Measurements from ENCODE around the gene UPB1.

Gene UPB1

GRCh38 chr22:24474649-24475255, 20.4 kb upstream of the UPB1 start:
- no peak for TF ChIP-seq CTCF (conservative IDR thresholded peaks at IDR 0.05; ENCODE audit: low read length)
- DNase-seq (ENCODE audit: low read depth): peak; percentile 14
- H3K4me3 ChIP-seq (ENCODE audit: low read length): no peak overlapping the region

- no peak for DNase-seq (ENCODE audit: low read depth)
- H3K4me3 ChIP-seq (ENCODE audit: low read length): no peak overlapping the region
- TF ChIP-seq CTCF (conservative IDR thresholded peaks at IDR 0.05; ENCODE audit: low read length): no peak
Measured at GRCh38 chr22:24481641-24482040, 13.5 kb upstream of the UPB1 start.

- no peak for TF ChIP-seq CTCF (conservative IDR thresholded peaks at IDR 0.05; ENCODE audit: low read length)
- peak; percentile 91 for DNase-seq (ENCODE audit: low read depth)
- no peak overlapping the region for H3K4me3 ChIP-seq (ENCODE audit: low read length)
Measured at GRCh38 chr22:24482575-24482974, 12.6 kb upstream of the UPB1 start.

GRCh38 chr22:24482998-24483397, 12.1 kb upstream of the UPB1 start:
- no peak overlapping the region for H3K4me3 ChIP-seq (ENCODE audit: low read length)
- no peak for DNase-seq (ENCODE audit: low read depth)
- TF ChIP-seq CTCF (conservative IDR thresholded peaks at IDR 0.05; ENCODE audit: low read length): no peak

GRCh38 chr22:24483976-24484545, 11.1 kb upstream of the UPB1 start:
- peak; percentile 18 for DNase-seq (ENCODE audit: low read depth)
- no peak for TF ChIP-seq CTCF (conservative IDR thresholded peaks at IDR 0.05; ENCODE audit: low read length)

GRCh38 chr22:24485170-24485569, 10.0 kb upstream of the UPB1 start:
- no peak for DNase-seq (ENCODE audit: low read depth)
- no peak for TF ChIP-seq CTCF (conservative IDR thresholded peaks at IDR 0.05; ENCODE audit: low read length)
- no peak overlapping the region for H3K4me3 ChIP-seq (ENCODE audit: low read length)

More at GRCh38 chr22:24483976-24484545, 11.1 kb upstream of the UPB1 start:
- no peak overlapping the region for H3K4me3 ChIP-seq (ENCODE audit: low read length)

- DNase-seq (ENCODE audit: low read depth): no peak
- TF ChIP-seq CTCF (conservative IDR thresholded peaks at IDR 0.05; ENCODE audit: low read length): no peak
Measured at GRCh38 chr22:24485608-24486007, 9.5 kb upstream of the UPB1 start.

More at GRCh38 chr22:24485608-24486007, 9.5 kb upstream of the UPB1 start:
- H3K4me3 ChIP-seq (ENCODE audit: low read length): no peak overlapping the region
